ENCODE results near the gene DOCK8.
"Not testable (repeated sequence)": the region's sequence is repeated elsewhere in the genome, so short reads cannot be mapped to it uniquely, and the experiment has no call there.

Gene DOCK8

GRCh38 chr9:214648-215493 is at the start of gene DOCK8:
Gene DOCK8 (plus strand): TSS chr9:214865. CDS start chr9:214977, 112 bp downstream.
- in situ Hi-C loops (cut with HindIII; ENCODE audit: low sequenced_read_pairs), result no loop called here

- in situ Hi-C loops (cut with HindIII; ENCODE audit: low sequenced_read_pairs), result not testable (repeated sequence)
Observed at GRCh38 chr9:169757-170156, 44.9 kb upstream of the DOCK8 start.

- in situ Hi-C loops (cut with HindIII; ENCODE audit: low sequenced_read_pairs), result not testable (repeated sequence)
Observed at GRCh38 chr9:178140-178825, 36.4 kb upstream of the DOCK8 start.

- in situ Hi-C loops (cut with HindIII; ENCODE audit: low sequenced_read_pairs), result not testable (repeated sequence)
Observed at GRCh38 chr9:178970-179383, 35.7 kb upstream of the DOCK8 start, which contains the start of gene ZNG1A. Gene ZNG1A (minus strand): TSS chr9:179056. CDS start chr9:178969, 87 bp downstream.

GRCh38 chr9:199601-200000 is 15.1 kb upstream of the DOCK8 start:
- in situ Hi-C loops (cut with HindIII; ENCODE audit: low sequenced_read_pairs), result not testable (repeated sequence)

- in situ Hi-C loops (cut with HindIII; ENCODE audit: low sequenced_read_pairs), result no loop called here
Observed at GRCh38 chr9:206481-206880, 8.2 kb upstream of the DOCK8 start.

- in situ Hi-C loops (cut with HindIII; ENCODE audit: low sequenced_read_pairs), result no loop called here
Observed at GRCh38 chr9:209143-209758, 5.4 kb upstream of the DOCK8 start.

GRCh38 chr9:211036-211435 is 3.6 kb upstream of the DOCK8 start:
- in situ Hi-C loops (cut with HindIII; ENCODE audit: low sequenced_read_pairs), result no loop called here

GRCh38 chr9:211557-211956 is 3.1 kb upstream of the DOCK8 start:
- in situ Hi-C loops (cut with HindIII; ENCODE audit: low sequenced_read_pairs), result no loop called here

- in situ Hi-C loops (cut with HindIII; ENCODE audit: low sequenced_read_pairs), result no loop called here
Observed at GRCh38 chr9:212297-212696, 2.4 kb upstream of the DOCK8 start.

GRCh38 chr9:213901-214300 is 764 bp upstream of the DOCK8 start:
- in situ Hi-C loops (cut with HindIII; ENCODE audit: low sequenced_read_pairs), result not testable (repeated sequence)

- in situ Hi-C loops (cut with HindIII; ENCODE audit: low sequenced_read_pairs), result no loop called here
Observed at GRCh38 chr9:214351-214647, 366 bp upstream of the DOCK8 start.

GRCh38 chr9:215631-216155 is 1.0 kb downstream of the DOCK8 start:
- in situ Hi-C loops (cut with HindIII; ENCODE audit: low sequenced_read_pairs), result no loop called here

- in situ Hi-C loops (cut with HindIII; ENCODE audit: low sequenced_read_pairs), result no loop called here
Observed at GRCh38 chr9:216866-217265, 2.2 kb downstream of the DOCK8 start.

GRCh38 chr9:217950-218349 is 3.3 kb downstream of the DOCK8 start:
- in situ Hi-C loops (cut with HindIII; ENCODE audit: low sequenced_read_pairs), result no loop called here

GRCh38 chr9:219036-219435 is 4.4 kb downstream of the DOCK8 start:
- in situ Hi-C loops (cut with HindIII; ENCODE audit: low sequenced_read_pairs), result not testable (repeated sequence)

GRCh38 chr9:219670-220365 is 5.2 kb downstream of the DOCK8 start:
- in situ Hi-C loops (cut with HindIII; ENCODE audit: low sequenced_read_pairs), result no loop called here

GRCh38 chr9:221989-222776 is 7.5 kb downstream of the DOCK8 start:
- in situ Hi-C loops (cut with HindIII; ENCODE audit: low sequenced_read_pairs), result no loop called here

- in situ Hi-C loops (cut with HindIII; ENCODE audit: low sequenced_read_pairs), result no loop called here
Observed at GRCh38 chr9:223152-223551, 8.5 kb downstream of the DOCK8 start.

- in situ Hi-C loops (cut with HindIII; ENCODE audit: low sequenced_read_pairs), result no loop called here
Observed at GRCh38 chr9:224026-224425, 9.4 kb downstream of the DOCK8 start.
